ENCODE measurements around the gene MTCL3.

The MTCL3 gene

DNA sequence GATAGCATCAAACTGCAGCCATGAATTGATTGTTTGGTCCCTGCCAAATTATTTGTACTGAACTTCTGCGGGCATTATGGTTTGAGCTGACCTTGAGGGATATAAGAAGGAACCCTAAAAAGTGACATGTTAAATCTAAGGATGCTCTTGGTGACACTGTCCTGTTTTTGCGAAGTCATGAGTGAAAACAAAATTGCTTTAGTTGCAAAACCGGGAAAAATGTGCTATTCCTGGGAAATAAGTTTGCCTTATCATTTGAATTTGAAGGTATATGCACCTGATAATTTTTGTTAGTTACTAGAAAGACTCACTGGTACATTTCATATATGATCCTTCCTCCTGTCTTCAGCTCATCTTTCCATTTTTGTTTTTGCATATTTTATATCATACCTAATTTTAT is 67.7 kb downstream of the MTCL3 start:
- in situ Hi-C loops (cut with HindIII; ENCODE audit: low sequenced_read_pairs) = no loop called here
- H3K4me3 ChIP-seq (ENCODE audit: low read depth, low read length) = no peak overlapping the region
- TF ChIP-seq, protein P1, sequence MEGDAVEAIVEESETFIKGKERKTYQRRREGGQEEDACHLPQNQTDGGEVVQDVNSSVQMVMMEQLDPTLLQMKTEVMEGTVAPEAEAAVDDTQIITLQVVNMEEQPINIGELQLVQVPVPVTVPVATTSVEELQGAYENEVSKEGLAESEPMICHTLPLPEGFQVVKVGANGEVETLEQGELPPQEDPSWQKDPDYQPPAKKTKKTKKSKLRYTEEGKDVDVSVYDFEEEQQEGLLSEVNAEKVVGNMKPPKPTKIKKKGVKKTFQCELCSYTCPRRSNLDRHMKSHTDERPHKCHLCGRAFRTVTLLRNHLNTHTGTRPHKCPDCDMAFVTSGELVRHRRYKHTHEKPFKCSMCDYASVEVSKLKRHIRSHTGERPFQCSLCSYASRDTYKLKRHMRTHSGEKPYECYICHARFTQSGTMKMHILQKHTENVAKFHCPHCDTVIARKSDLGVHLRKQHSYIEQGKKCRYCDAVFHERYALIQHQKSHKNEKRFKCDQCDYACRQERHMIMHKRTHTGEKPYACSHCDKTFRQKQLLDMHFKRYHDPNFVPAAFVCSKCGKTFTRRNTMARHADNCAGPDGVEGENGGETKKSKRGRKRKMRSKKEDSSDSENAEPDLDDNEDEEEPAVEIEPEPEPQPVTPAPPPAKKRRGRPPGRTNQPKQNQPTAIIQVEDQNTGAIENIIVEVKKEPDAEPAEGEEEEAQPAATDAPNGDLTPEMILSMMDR (IDR thresholded peaks at IDR 0.05; ENCODE audit: low read depth, low read length) = no peak
- no peak for DNase-seq (ENCODE audit: low read depth, low spot score)

DNA sequence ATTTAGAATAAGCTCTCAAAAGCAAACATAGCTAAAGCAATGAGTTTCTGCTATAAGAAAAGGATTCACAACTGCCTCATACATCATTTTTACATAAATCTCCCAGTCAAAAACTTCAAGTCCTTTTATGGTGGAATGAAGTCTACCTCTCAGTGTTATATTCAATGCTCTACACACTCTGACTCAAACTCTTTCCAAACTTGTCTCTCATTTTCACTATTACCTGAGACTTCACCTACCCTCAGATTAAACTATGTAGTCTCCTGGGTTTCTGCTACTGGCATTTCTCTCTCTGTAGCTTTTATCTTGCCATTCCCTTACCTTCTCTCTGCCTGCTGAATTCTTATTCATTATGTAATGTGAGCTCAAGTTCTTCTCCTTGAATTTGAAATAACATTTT is 71.4 kb downstream of the MTCL3 start:
- TF ChIP-seq, protein P1 (IDR thresholded peaks at IDR 0.05; ENCODE audit: low read depth, low read length) = no peak
- no peak overlapping the region for H3K4me3 ChIP-seq (ENCODE audit: low read depth, low read length)
- in situ Hi-C loops (cut with HindIII; ENCODE audit: low sequenced_read_pairs) = no loop called here
- no peak for DNase-seq (ENCODE audit: low read depth, low spot score)

DNA sequence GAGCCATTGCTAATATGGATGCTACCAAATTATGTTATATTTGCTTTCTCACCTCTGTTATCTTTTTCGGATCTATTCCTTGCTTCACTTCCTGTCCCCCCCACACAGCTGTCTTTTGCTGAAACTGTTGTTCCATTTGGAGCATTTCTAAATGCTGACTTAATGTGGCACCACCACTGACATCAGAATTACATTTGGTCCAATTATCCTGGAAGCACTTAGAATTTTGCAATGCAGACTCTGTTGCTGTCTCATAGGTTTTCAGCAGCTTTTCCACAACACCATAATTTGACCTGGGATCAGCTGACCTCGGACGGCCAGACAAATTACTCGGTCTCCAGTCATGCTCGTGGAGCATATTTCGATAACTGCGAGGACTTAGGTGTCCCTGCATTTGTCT is 72.8 kb downstream of the MTCL3 start:
- in situ Hi-C loops (cut with HindIII; ENCODE audit: low sequenced_read_pairs) = no loop called here
- no peak for DNase-seq (ENCODE audit: low read depth, low spot score)
- no peak overlapping the region for H3K4me3 ChIP-seq (ENCODE audit: low read depth, low read length)
- TF ChIP-seq, protein P1 (IDR thresholded peaks at IDR 0.05; ENCODE audit: low read depth, low read length) = no peak

DNA sequence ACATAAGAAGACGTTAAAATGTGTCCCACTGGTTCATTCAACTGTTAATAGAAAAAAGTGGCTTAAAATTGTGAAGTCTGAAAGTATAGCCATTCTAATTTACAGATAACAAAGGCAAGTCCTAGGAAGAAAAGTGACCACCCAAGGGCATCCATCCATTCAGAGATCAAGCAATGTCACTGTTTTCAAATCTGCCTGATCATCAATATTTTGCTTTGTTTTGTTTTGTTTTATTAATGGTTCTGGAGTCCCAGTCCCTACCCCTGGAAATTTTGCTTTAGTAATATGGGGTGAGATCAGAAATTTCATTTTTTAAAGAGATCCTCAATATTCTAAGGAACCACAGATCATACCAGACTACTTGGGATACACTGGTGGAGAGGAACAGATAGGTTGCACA is 77.3 kb downstream of the MTCL3 start:
- in situ Hi-C loops (cut with HindIII; ENCODE audit: low sequenced_read_pairs) = no loop called here
- DNase-seq (ENCODE audit: low read depth, low spot score) = no peak
- H3K4me3 ChIP-seq (ENCODE audit: low read depth, low read length) = no peak overlapping the region
- TF ChIP-seq, protein P1 (IDR thresholded peaks at IDR 0.05; ENCODE audit: low read depth, low read length) = no peak

DNA sequence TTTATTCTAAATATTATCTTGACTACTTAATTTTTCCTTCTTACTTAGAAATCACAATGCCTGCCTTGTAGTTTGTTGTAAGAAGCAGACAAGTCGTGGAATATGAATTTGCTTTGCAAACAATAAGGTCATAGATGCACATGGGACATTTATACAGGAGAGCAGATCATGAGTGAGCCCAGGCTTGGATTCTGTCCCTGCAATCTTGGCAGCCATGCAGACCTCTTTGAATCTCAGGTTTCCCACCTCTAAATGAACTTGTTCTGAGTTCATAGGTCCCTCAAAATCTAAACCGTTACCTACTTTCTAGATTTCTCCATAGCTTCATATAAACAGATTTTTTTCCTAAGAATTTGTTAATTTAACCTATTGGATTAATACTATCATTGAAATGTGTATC is 79.4 kb downstream of the MTCL3 start:
- TF ChIP-seq, protein P1 (IDR thresholded peaks at IDR 0.05; ENCODE audit: low read depth, low read length) = no peak
- no peak for DNase-seq (ENCODE audit: low read depth, low spot score)
- H3K4me3 ChIP-seq (ENCODE audit: low read depth, low read length) = no peak overlapping the region
- in situ Hi-C loops (cut with HindIII; ENCODE audit: low sequenced_read_pairs) = no loop called here

DNA sequence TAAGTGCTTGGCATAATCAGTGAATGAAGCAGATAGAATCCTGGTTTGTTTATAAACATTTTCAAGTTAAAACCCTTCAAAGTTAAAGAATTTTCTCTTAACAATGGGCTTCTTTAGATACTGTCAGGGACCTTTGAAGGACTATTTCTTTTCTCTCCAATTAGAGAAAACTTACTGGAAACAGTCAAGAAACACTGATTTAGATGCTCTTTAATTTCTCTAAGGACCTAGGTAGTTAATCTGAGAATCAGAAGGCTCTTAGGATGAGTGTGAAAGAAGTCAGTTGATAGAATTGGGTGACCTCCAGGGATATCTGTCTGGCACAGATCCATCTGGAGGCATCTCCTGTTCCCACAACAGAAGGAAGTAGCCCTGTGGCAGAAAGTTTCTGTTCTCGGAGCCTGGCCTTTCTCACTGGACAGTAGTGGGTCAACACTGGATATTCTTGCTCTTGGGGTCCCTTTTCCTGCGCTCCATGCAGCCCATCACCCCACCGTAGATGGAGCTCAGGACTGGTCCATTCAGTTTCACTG is 82.5 kb downstream of the MTCL3 start:
- DNase-seq (ENCODE audit: low read depth, low spot score) = no peak
- no peak overlapping the region for H3K4me3 ChIP-seq (ENCODE audit: low read depth, low read length)
- in situ Hi-C loops (cut with HindIII; ENCODE audit: low sequenced_read_pairs) = no loop called here
- TF ChIP-seq, protein P1 (IDR thresholded peaks at IDR 0.05; ENCODE audit: low read depth, low read length) = no peak
